GM23338 (cell line): ENCODE measurements around the gene LRRC26. TPM values are rescaled to one million over a fixed set of nuclear protein-coding genes. Genes with fewer than 3 reads are reported as not detected.

ENCODE experiments used
- ATAC-seq: fragments of 200-7000 bp; cut with Tn5 transposase; 3 replicates; pipeline ENCODE4 v1.9.1; 2020
- DNase-seq: peaks from one replicate; pipeline ENCODE4 v3.0.0-alpha.2; 2015; ENCODE audit warnings: low spot score
- H2AFZ ChIP-seq: fragments of 200-600 bp; sonication (generic); 2 replicates; pipeline ENCODE4 v1.8.0; 2016; ENCODE audit warnings: antibody characterized with exemption, mild to moderate bottlenecking, moderate library complexity
- H3F3A ChIP-seq: fragments of 200-600 bp; sonication (generic); replicated peaks from 2 replicates; pipeline ENCODE4 v1.8.0; 2017; ENCODE audit warnings: antibody characterized with exemption, mixed run types, low read depth
- H3K27ac ChIP-seq: fragments of 200-600 bp; sonication (generic); 2 replicates; pipeline ENCODE4 v1.6.1; 2016; ENCODE audit warnings: low read depth
- H3K27me3 ChIP-seq: fragments of 200-600 bp; sonication (generic); 2 replicates; pipeline ENCODE4 v1.8.0; 2016; ENCODE audit warnings: mild to moderate bottlenecking, mixed run types, moderate library complexity; ENCODE audit not compliant: insufficient read depth
- H3K36me3 ChIP-seq: fragments of 200-600 bp; sonication (generic); 2 replicates; pipeline ENCODE4 v1.8.0; 2016; ENCODE audit warnings: mild to moderate bottlenecking; ENCODE audit not compliant: insufficient read depth
- H3K4me1 ChIP-seq: fragments of 200-600 bp; sonication (generic); 2 replicates; pipeline ENCODE4 v1.8.0; 2016; ENCODE audit warnings: mild to moderate bottlenecking, moderate library complexity; ENCODE audit not compliant: insufficient read depth
- H3K4me2 ChIP-seq: fragments of 200-600 bp; sonication (generic); 2 replicates; pipeline ENCODE4 v1.7.1; 2017; ENCODE audit warnings: mixed run types
- H3K4me3 ChIP-seq: fragments of 200-600 bp; sonication (generic); 2 replicates; pipeline ENCODE4 v1.6.1; 2016; ENCODE audit warnings: mixed run types
- H3K79me2 ChIP-seq: fragments of 200-600 bp; sonication (generic); replicated peaks from 2 replicates; pipeline ENCODE4 v1.8.0; 2017; ENCODE audit warnings: mild to moderate bottlenecking; ENCODE audit not compliant: insufficient read depth
- H3K9me2 ChIP-seq: fragments of 200-600 bp; sonication (generic); 2 replicates; pipeline ENCODE4 v1.8.0; 2017; ENCODE audit not compliant: insufficient read depth
- H4K20me1 ChIP-seq: fragments of 200-600 bp; sonication (generic); replicated peaks from 2 replicates; pipeline ENCODE4 v1.8.0; 2017; ENCODE audit warnings: mild to moderate bottlenecking; ENCODE audit not compliant: insufficient read depth
- H3K27ac Mint-ChIP-seq: 2 replicates; pipeline ENCODE4 v1.8.0; 2020; ENCODE audit warnings: inconsistent platforms, mild to moderate bottlenecking, moderate library complexity, mixed read lengths
- H3K27me3 Mint-ChIP-seq: 3 replicates; pipeline ENCODE4 v1.8.0; 2022; ENCODE audit warnings: low read depth, mild to moderate bottlenecking, moderate library complexity, mixed read lengths, inconsistent platforms; ENCODE audit not compliant: insufficient read depth, poor library complexity
- H3K36me3 Mint-ChIP-seq: 3 replicates; pipeline ENCODE4 v1.8.0; 2021; ENCODE audit warnings: low read depth, mild to moderate bottlenecking, inconsistent platforms, moderate library complexity, mixed read lengths
- H3K4me1 Mint-ChIP-seq: 3 replicates; pipeline ENCODE4 v1.8.0; 2020; ENCODE audit warnings: mild to moderate bottlenecking, inconsistent platforms, mixed read lengths
- H3K4me3 Mint-ChIP-seq: 3 replicates; pipeline ENCODE4 v1.8.0; 2021; ENCODE audit warnings: moderate library complexity, mild to moderate bottlenecking, inconsistent platforms, mixed read lengths
- H3K9me3 Mint-ChIP-seq: 3 replicates; pipeline ENCODE4 v1.8.0; 2020; ENCODE audit warnings: moderate library complexity, mild to moderate bottlenecking, inconsistent platforms, mixed read lengths
- CREB1 ChIP-seq: fragments of 250-450 bp; sonication (Bioruptor Pico); IDR thresholded peaks from 2 replicates; pipeline ENCODE4 v1.5.0; 2020; ENCODE audit warnings: low read depth, mild to moderate bottlenecking, moderate library complexity
- EZH2 ChIP-seq: fragments of 200-600 bp; sonication (generic); IDR thresholded peaks from one replicate; pipeline ENCODE4 v1.8.0; 2017; ENCODE audit warnings: antibody characterized with exemption, mild to moderate bottlenecking, low read depth; ENCODE audit not compliant: unreplicated experiment
- JUNB ChIP-seq: IDR thresholded peaks from one replicate; pipeline ENCODE4 v1.6.1; 2016; ENCODE audit warnings: antibody characterized with exemption; ENCODE audit not compliant: unreplicated experiment
- NANOG ChIP-seq: IDR thresholded peaks from 2 replicates; pipeline ENCODE4 v1.6.1; 2016; ENCODE audit warnings: antibody characterized with exemption, borderline replicate concordance
- POLR2AphosphoS5 ChIP-seq: IDR thresholded peaks from 2 replicates; pipeline ENCODE4 v1.6.1; 2016; ENCODE audit warnings: antibody characterized with exemption, low read depth
- STAT1 ChIP-seq: IDR thresholded peaks from one replicate; pipeline ENCODE4 v1.6.1; 2016; ENCODE audit warnings: antibody characterized with exemption; ENCODE audit not compliant: unreplicated experiment
- ZNF114 ChIP-seq: fragments of 250-450 bp; sonication (Bioruptor Pico); IDR thresholded peaks from 2 replicates; pipeline ENCODE4 v1.5.0; 2020; ENCODE audit warnings: mild to moderate bottlenecking, moderate library complexity
- ZNF331 ChIP-seq: fragments of 250-450 bp; sonication (Bioruptor Pico); IDR thresholded peaks from 2 replicates; pipeline ENCODE4 v1.5.0; 2020; ENCODE audit warnings: low read depth, mild to moderate bottlenecking, moderate library complexity
- polyA plus RNA-seq: library from polyadenylated mRNA; unstranded; fragments of >200 nt; fragmentation: Nextera tagmentation; extraction: Ambion mirVana; gene quantifications from 2 replicates; pipeline ENCODE4 v1.2.1, GENCODE V29; 2016
- total RNA-seq: library from RNA; depleted of rRNA; stranded (reverse); fragments of >200 nt; shearing (Covaris generic); gene quantifications from 2 replicates; pipeline ENCODE4 v1.2.3, GENCODE V29; 2014
- TF ChIP-seq, protein P1 (sequence below): fragments of 250-450 bp; sonication (Bioruptor Pico); IDR thresholded peaks from 2 replicates; pipeline ENCODE4 v1.5.0; 2020; ENCODE audit warnings: mild to moderate bottlenecking, moderate library complexity
- TF ChIP-seq, protein P2 (sequence below), 2 experiments: fragments of 200-600 bp in 1 of 2; sonication (generic) in 1 of 2; conservative IDR thresholded peaks; 2 replicates each; pipeline versions ENCODE4 v1.5.1 to v1.6.1; 2016 to 2017; ENCODE audit warnings: antibody characterized with exemption in 2 of 2, low read depth in 2 of 2, mild to moderate bottlenecking in 2 of 2, moderate library complexity in 1 of 2
- TF ChIP-seq, protein P3 (sequence below): IDR thresholded peaks from one replicate; pipeline ENCODE4 v1.6.1; 2018; ENCODE audit warnings: antibody characterized with exemption; ENCODE audit not compliant: unreplicated experiment
- TF ChIP-seq, protein P4 (sequence below): IDR thresholded peaks from 2 replicates; pipeline ENCODE4 v1.6.1; 2016; ENCODE audit warnings: antibody characterized with exemption

Gene LRRC26
- total and polyA plus RNA-seq, 2 experiments from 2014 or later: 0.21 to 4.3 TPM

DNA sequence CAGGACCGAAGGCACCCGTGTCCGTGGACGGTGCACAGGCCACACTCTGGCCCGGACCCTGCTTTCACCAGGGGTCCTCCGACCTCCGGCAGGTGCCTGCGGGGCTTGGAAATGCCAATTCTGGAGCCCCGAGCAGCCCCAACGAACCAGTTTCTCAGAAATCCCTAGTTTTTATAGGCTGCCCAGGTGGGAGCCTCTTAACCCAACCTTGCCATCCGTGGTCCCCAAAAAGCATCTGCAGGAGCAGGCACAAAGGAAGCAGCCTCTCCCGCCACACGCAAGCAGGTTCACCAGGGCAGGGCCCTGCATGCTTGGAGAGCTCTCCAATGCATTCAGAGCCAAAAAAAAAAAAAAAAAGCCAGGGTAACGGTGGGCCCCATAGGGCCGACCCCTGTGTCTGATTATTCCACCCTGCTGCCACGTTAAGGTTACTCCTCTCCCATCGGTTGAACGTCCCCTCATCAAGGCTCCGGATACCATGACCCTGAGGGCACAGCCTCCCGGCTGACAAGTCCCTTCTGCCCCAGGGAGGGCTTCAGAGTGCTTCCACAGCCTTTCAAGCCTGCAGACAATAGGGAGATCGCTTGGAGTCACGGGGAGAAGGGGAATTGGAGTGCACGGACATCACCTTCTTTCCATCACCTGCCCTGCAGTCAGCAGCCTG is 31.5 kb upstream of the LRRC26 start:
- H2AFZ ChIP-seq: peak overlapping the region; percentile 52; the same call in 1 of the 2 replicates

More for the DNA sequence above, 31.5 kb upstream of the LRRC26 start:
- H3K4me1 Mint-ChIP-seq: peaks cover 27% of the 10 kb centered on the region
- H3K4me2 ChIP-seq: peak overlapping the region; percentile 89
- H3K36me3 Mint-ChIP-seq: no peaks in the 10 kb centered on the region; the same call in 2 of the 3 replicates
- H3K27me3 Mint-ChIP-seq: peaks cover 17% of the 10 kb centered on the region
- peak; percentile 0; the same call in 1 of the 3 replicates for ATAC-seq
- H3K27ac ChIP-seq: peak overlapping the region; percentile 72; the same call in 1 of the 2 replicates
- DNase-seq: peak; percentile 31
- peaks cover 24% of the 10 kb centered on the region for H3K4me1 ChIP-seq
- H4K20me1 ChIP-seq: peaks cover 9% of the 10 kb centered on the region
- peaks cover 71% of the 10 kb centered on the region for H3K79me2 ChIP-seq
- H3K4me3 ChIP-seq: peak overlapping the region; percentile 82
- no peak for TF ChIP-seq EZH2
- TF ChIP-seq ZNF114 (CRISPR knock-in tag): no peak
- TF ChIP-seq, protein P1, sequence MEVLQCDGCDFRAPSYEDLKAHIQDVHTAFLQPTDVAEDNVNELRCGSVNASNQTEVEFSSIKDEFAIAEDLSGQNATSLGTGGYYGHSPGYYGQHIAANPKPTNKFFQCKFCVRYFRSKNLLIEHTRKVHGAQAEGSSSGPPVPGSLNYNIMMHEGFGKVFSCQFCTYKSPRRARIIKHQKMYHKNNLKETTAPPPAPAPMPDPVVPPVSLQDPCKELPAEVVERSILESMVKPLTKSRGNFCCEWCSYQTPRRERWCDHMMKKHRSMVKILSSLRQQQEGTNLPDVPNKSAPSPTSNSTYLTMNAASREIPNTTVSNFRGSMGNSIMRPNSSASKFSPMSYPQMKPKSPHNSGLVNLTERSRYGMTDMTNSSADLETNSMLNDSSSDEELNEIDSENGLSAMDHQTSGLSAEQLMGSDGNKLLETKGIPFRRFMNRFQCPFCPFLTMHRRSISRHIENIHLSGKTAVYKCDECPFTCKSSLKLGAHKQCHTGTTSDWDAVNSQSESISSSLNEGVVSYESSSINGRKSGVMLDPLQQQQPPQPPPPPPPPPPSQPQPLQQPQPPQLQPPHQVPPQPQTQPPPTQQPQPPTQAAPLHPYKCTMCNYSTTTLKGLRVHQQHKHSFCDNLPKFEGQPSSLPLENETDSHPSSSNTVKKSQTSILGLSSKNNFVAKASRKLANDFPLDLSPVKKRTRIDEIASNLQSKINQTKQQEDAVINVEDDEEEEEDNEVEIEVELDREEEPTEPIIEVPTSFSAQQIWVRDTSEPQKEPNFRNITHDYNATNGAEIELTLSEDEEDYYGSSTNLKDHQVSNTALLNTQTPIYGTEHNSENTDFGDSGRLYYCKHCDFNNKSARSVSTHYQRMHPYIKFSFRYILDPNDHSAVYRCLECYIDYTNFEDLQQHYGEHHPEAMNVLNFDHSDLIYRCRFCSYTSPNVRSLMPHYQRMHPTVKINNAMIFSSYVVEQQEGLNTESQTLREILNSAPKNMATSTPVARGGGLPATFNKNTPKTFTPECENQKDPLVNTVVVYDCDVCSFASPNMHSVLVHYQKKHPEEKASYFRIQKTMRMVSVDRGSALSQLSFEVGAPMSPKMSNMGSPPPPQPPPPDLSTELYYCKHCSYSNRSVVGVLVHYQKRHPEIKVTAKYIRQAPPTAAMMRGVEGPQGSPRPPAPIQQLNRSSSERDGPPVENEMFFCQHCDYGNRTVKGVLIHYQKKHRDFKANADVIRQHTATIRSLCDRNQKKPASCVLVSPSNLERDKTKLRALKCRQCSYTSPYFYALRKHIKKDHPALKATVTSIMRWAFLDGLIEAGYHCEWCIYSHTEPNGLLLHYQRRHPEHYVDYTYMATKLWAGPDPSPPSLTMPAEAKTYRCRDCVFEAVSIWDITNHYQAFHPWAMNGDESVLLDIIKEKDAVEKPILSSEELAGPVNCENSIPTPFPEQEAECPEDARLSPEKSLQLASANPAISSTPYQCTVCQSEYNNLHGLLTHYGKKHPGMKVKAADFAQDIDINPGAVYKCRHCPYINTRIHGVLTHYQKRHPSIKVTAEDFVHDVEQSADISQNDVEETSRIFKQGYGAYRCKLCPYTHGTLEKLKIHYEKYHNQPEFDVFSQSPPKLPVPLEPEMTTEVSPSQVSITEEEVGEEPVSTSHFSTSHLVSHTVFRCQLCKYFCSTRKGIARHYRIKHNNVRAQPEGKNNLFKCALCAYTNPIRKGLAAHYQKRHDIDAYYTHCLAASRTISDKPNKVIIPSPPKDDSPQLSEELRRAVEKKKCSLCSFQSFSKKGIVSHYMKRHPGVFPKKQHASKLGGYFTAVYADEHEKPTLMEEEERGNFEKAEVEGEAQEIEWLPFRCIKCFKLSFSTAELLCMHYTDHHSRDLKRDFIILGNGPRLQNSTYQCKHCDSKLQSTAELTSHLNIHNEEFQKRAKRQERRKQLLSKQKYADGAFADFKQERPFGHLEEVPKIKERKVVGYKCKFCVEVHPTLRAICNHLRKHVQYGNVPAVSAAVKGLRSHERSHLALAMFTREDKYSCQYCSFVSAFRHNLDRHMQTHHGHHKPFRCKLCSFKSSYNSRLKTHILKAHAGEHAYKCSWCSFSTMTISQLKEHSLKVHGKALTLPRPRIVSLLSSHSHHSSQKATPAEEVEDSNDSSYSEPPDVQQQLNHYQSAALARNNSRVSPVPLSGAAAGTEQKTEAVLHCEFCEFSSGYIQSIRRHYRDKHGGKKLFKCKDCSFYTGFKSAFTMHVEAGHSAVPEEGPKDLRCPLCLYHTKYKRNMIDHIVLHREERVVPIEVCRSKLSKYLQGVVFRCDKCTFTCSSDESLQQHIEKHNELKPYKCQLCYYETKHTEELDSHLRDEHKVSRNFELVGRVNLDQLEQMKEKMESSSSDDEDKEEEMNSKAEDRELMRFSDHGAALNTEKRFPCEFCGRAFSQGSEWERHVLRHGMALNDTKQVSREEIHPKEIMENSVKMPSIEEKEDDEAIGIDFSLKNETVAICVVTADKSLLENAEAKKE (CRISPR knock-in tag): no peak
- TF ChIP-seq, protein P2, sequence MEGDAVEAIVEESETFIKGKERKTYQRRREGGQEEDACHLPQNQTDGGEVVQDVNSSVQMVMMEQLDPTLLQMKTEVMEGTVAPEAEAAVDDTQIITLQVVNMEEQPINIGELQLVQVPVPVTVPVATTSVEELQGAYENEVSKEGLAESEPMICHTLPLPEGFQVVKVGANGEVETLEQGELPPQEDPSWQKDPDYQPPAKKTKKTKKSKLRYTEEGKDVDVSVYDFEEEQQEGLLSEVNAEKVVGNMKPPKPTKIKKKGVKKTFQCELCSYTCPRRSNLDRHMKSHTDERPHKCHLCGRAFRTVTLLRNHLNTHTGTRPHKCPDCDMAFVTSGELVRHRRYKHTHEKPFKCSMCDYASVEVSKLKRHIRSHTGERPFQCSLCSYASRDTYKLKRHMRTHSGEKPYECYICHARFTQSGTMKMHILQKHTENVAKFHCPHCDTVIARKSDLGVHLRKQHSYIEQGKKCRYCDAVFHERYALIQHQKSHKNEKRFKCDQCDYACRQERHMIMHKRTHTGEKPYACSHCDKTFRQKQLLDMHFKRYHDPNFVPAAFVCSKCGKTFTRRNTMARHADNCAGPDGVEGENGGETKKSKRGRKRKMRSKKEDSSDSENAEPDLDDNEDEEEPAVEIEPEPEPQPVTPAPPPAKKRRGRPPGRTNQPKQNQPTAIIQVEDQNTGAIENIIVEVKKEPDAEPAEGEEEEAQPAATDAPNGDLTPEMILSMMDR (conservative IDR thresholded peaks at IDR 0.05; ENCODE audit: low read depth in 2 of 2): no peak
- no peak for TF ChIP-seq CREB1 (CRISPR knock-in tag)
- no peak for TF ChIP-seq JUNB
- TF ChIP-seq POLR2AphosphoS5: no peak
- no peak for TF ChIP-seq ZNF331
- TF ChIP-seq, protein P3, sequence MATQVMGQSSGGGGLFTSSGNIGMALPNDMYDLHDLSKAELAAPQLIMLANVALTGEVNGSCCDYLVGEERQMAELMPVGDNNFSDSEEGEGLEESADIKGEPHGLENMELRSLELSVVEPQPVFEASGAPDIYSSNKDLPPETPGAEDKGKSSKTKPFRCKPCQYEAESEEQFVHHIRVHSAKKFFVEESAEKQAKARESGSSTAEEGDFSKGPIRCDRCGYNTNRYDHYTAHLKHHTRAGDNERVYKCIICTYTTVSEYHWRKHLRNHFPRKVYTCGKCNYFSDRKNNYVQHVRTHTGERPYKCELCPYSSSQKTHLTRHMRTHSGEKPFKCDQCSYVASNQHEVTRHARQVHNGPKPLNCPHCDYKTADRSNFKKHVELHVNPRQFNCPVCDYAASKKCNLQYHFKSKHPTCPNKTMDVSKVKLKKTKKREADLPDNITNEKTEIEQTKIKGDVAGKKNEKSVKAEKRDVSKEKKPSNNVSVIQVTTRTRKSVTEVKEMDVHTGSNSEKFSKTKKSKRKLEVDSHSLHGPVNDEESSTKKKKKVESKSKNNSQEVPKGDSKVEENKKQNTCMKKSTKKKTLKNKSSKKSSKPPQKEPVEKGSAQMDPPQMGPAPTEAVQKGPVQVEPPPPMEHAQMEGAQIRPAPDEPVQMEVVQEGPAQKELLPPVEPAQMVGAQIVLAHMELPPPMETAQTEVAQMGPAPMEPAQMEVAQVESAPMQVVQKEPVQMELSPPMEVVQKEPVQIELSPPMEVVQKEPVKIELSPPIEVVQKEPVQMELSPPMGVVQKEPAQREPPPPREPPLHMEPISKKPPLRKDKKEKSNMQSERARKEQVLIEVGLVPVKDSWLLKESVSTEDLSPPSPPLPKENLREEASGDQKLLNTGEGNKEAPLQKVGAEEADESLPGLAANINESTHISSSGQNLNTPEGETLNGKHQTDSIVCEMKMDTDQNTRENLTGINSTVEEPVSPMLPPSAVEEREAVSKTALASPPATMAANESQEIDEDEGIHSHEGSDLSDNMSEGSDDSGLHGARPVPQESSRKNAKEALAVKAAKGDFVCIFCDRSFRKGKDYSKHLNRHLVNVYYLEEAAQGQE: no peak
- TF ChIP-seq STAT1: no peak
- TF ChIP-seq, protein P4, sequence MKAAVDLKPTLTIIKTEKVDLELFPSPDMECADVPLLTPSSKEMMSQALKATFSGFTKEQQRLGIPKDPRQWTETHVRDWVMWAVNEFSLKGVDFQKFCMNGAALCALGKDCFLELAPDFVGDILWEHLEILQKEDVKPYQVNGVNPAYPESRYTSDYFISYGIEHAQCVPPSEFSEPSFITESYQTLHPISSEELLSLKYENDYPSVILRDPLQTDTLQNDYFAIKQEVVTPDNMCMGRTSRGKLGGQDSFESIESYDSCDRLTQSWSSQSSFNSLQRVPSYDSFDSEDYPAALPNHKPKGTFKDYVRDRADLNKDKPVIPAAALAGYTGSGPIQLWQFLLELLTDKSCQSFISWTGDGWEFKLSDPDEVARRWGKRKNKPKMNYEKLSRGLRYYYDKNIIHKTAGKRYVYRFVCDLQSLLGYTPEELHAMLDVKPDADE: no peak
- TF ChIP-seq NANOG: no peak
- H3K36me3 ChIP-seq: no peaks in the 10 kb centered on the region
- no peaks in the 10 kb centered on the region for H3K9me3 Mint-ChIP-seq
- no peaks in the 10 kb centered on the region for H3K9me2 ChIP-seq
- H3K27me3 ChIP-seq: no peaks in the 10 kb centered on the region
- H3F3A ChIP-seq: peaks cover 16% of the 10 kb centered on the region; the same call in 1 of the 2 replicates
- H3K27ac Mint-ChIP-seq: peak overlapping the region; percentile 86
- peak overlapping the region; percentile 77 for H3K4me3 Mint-ChIP-seq
